ENCODE data around the gene ZFAND3. TPM values are rescaled to one million over a fixed set of nuclear protein-coding genes. Genes with fewer than 3 reads are reported as not detected.

Gene ZFAND3
- total and polyA plus RNA-seq, 2 of the 4 experiments (the other 2 are of a cell fraction): 10.9 to 26.7 TPM

DNA sequence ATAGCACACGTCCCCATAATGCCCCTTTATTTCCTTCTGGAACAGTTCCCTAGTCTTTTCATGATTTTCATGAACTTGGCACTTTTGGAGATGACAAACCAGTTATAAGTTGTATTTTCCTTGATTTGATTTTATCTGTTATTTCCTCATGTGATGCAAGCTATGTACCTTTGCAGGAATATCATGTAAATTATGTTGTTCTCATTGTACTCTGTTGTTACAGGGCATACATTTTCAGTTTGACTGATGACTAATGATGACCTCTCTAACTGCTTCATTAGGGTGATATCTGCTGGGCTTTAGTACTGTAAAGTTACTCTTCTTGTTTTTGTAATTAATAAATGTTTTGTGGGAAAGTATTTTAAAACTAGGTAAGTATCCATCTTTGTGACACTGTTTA is 147.3 kb downstream of the ZFAND3 start:
- H4K91ac ChIP-seq (ENCODE audit: insufficient read depth, low read depth, low read length): no peak overlapping the region
- H3K27me3 ChIP-seq (ENCODE audit: control insufficient read depth, insufficient read depth, low read length): no peaks in the 10 kb centered on the region
- H3K9me1 ChIP-seq (ENCODE audit: insufficient read depth, low read length): peaks cover 8% of the 10 kb centered on the region
- no peak overlapping the region for H2AK9ac ChIP-seq (replicated peaks; ENCODE audit: low read depth, low read length, poor library complexity)
- no peak overlapping the region for H3K4me3 ChIP-seq (ENCODE audit: insufficient read depth, low read depth, low read length)
- no peak overlapping the region for H3K14ac ChIP-seq (replicated peaks; ENCODE audit: low read depth, low read length)
- H3K9ac ChIP-seq (ENCODE audit: low read depth, low read length): no peak overlapping the region
- no peak overlapping the region for H2BK120ac ChIP-seq (ENCODE audit: low read depth, low read length)
- CTCF ChIA-PET: interaction anchor here (0.6 kb wide), 2 partner anchors 32 to 262 kb away, joined by 5 to 6 read pairs; no protein-coding TSS in a partner anchor
- DNase-seq (no peak), ATAC-seq (ENCODE audit: low read depth) (no peak)
- H2BK15ac ChIP-seq (ENCODE audit: low read depth, low read length): no peak overlapping the region
- H3K9me3 ChIP-seq (ENCODE audit: control insufficient read depth, insufficient read depth, low read length): no peaks in the 10 kb centered on the region
- no peak overlapping the region for H3K56ac ChIP-seq (ENCODE audit: extremely low read depth, insufficient read depth, low read length)
- peaks cover 2% of the 10 kb centered on the region for H3K4me1 ChIP-seq (ENCODE audit: control insufficient read depth, insufficient read depth, low read length)
- intact Hi-C loops (cut with micrococcal nuclease): no loop called here
- TF ChIP-seq CHD1 (IDR thresholded peaks at IDR 0.05; ENCODE audit: low read depth, low read length): no peak
- TF ChIP-seq, protein P1, sequence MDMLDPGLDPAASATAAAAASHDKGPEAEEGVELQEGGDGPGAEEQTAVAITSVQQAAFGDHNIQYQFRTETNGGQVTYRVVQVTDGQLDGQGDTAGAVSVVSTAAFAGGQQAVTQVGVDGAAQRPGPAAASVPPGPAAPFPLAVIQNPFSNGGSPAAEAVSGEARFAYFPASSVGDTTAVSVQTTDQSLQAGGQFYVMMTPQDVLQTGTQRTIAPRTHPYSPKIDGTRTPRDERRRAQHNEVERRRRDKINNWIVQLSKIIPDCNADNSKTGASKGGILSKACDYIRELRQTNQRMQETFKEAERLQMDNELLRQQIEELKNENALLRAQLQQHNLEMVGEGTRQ (IDR thresholded peaks at IDR 0.05; ENCODE audit: low read depth, low read length): no peak
- no peak for TF ChIP-seq RAD21 (IDR thresholded peaks at IDR 0.05; ENCODE audit: low read length)
- TF ChIP-seq, protein P2, sequence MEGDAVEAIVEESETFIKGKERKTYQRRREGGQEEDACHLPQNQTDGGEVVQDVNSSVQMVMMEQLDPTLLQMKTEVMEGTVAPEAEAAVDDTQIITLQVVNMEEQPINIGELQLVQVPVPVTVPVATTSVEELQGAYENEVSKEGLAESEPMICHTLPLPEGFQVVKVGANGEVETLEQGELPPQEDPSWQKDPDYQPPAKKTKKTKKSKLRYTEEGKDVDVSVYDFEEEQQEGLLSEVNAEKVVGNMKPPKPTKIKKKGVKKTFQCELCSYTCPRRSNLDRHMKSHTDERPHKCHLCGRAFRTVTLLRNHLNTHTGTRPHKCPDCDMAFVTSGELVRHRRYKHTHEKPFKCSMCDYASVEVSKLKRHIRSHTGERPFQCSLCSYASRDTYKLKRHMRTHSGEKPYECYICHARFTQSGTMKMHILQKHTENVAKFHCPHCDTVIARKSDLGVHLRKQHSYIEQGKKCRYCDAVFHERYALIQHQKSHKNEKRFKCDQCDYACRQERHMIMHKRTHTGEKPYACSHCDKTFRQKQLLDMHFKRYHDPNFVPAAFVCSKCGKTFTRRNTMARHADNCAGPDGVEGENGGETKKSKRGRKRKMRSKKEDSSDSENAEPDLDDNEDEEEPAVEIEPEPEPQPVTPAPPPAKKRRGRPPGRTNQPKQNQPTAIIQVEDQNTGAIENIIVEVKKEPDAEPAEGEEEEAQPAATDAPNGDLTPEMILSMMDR (conservative IDR thresholded peaks at IDR 0.05; ENCODE audit: low read depth, low read length): no peak
- TF ChIP-seq SMC3 (IDR thresholded peaks at IDR 0.05; ENCODE audit: low read depth, low read length): no peak
- TF ChIP-seq NFE2L2 (IDR thresholded peaks at IDR 0.05; ENCODE audit: low read depth, low read length): no peak
- in situ Hi-C loops (cut with MboI; ENCODE audit: low sequenced_read_pairs): no loop called here
- H2AK5ac ChIP-seq (ENCODE audit: low read depth, low read length): no peak overlapping the region
- H3K23ac ChIP-seq (ENCODE audit: low read depth, low read length): no peak overlapping the region
- H3K79me1 ChIP-seq (ENCODE audit: low read depth in 1 of 2, low read length in 2 of 2): peaks cover 36 to 78% of the 10 kb centered on the region in 2 experiments
- H3K4ac ChIP-seq (ENCODE audit: low read depth, low read length): no peak overlapping the region
- no peak overlapping the region for H2BK5ac ChIP-seq (ENCODE audit: low read depth, low read length, poor library complexity, severe bottlenecking)
- no TSS peak for BruUV-seq (replicated peaks)
- POLR2A ChIA-PET (ENCODE audit: unreplicated experiment): interaction anchor here (0.6 kb wide), 1 partner anchor 38 kb away, joined by 5 read pairs; no protein-coding TSS in a partner anchor
- no peak overlapping the region for H4K5ac ChIP-seq (ENCODE audit: low read depth, low read length)
- no peak overlapping the region for H2BK20ac ChIP-seq (ENCODE audit: low read depth, low read length)
- no peak overlapping the region for H2AFZ ChIP-seq (replicated peaks; ENCODE audit: low read length, poor library complexity)
- no peak overlapping the region for H4K8ac ChIP-seq (ENCODE audit: low read depth in 2 of 2, low read length in 2 of 2)
- no peak overlapping the region for H3K18ac ChIP-seq (ENCODE audit: low read depth, low read length)
- H3K36me3 ChIP-seq (ENCODE audit: control insufficient read depth, insufficient read depth, low read length): no peaks in the 10 kb centered on the region; the same call in none of the 2 replicates
- no CpG with 5 or more reads among the region's 1 CpG for WGBS, 2 experiments (ENCODE audit: extremely low coverage in 2 of 2, insufficient read length in 1 of 2)
- H3K27ac ChIP-seq (ENCODE audit: insufficient read depth, low read length): no peak overlapping the region
- H4K20me1 ChIP-seq (ENCODE audit: insufficient read depth, low read length): peaks cover 71% of the 10 kb centered on the region
- H3K4me2 ChIP-seq (ENCODE audit: low read depth, low read length): no peak overlapping the region
- dilution Hi-C loops (cut with HindIII; ENCODE audit: low sequenced_read_pairs, unreplicated experiment): no loop called here

Measured in IMR-90 (cell line).